ENCODE data around the gene MAN2C1. TPM values are rescaled to one million over a fixed set of nuclear protein-coding genes. Genes with fewer than 3 reads are reported as not detected.

Gene MAN2C1
- total and polyA plus RNA-seq, 11 donors, result 61.3 to 150 (median 111) TPM

GRCh38 chr15:75364881-75365280 is 3.5 kb downstream of the MAN2C1 start:
- H3K9me3 ChIP-seq, result no peaks in the 10 kb centered on the region
- no peak overlapping the region for H3K27ac ChIP-seq
- no peak overlapping the region for H3K4me3 ChIP-seq
- no peak for DNase-seq
- intact Hi-C loops (cut with DNase I), result loop anchor here in 8 of 10 donors (5.0 to 10.0 kb wide), 7 partner anchors 87 to 437 kb away; partner anchors contain the start of genes SIN3A (in 6 of the 8), IMP3 (in 1 of the 8) and SNX33 (in 1 of the 8)
- TF ChIP-seq CTCF (IDR thresholded peaks at IDR 0.05) (no peak), POLR2A (IDR thresholded peaks at IDR 0.05) (no peak)
- peaks cover 0 to 77% (median 70%) of the 10 kb centered on the region in 9 donors for H3K36me3 ChIP-seq
- no peak for ATAC-seq
- 92 to 94% (median 93%) methylated on average over 6 of the region's 6 CpGs for WGBS, 4 donors
- H3K4me1 ChIP-seq, result peaks cover 0 to 22% (median 16%) of the 10 kb centered on the region in 12 donors
- H3K27me3 ChIP-seq, result no peaks in the 10 kb centered on the region

- intact Hi-C loops (cut with DNase I), result loop anchor here in 6 of 10 donors (10.0 kb wide), 3 partner anchors 281 to 321 kb away; partner anchors contain the start of genes IMP3 (in 1 of the 6) and SNX33 (in 1 of the 6)
- no peak for ATAC-seq
These were observed 4.6 kb downstream of the MAN2C1 start for GRCh38 chr15:75363786-75364185.

GRCh38 chr15:75362642-75363249 is 5.7 kb downstream of the MAN2C1 start:
- intact Hi-C loops (cut with DNase I), result loop anchor here in 6 of 10 donors (10.0 kb wide), 3 partner anchors 282 to 322 kb away; partner anchors contain the start of genes IMP3 (in 1 of the 6) and SNX33 (in 1 of the 6)
- H3K27me3 ChIP-seq, result no peaks in the 10 kb centered on the region
- H3K36me3 ChIP-seq, result peaks cover 0 to 96% (median 91%) of the 10 kb centered on the region in 9 donors

More at GRCh38 chr15:75363786-75364185, 4.6 kb downstream of the MAN2C1 start:
- Histone ChIP-seq H3K27ac (no peak overlapping the region), H3K36me3 (peaks cover 0 to 85% (median 81%) of the 10 kb centered on the region in 9 donors), H3K9me3 (no peaks in the 10 kb centered on the region), H3K4me3 (no peak overlapping the region), H3K4me1 (peaks cover 0 to 11% (median 8%) of the 10 kb centered on the region in 12 donors), H3K27me3 (no peaks in the 10 kb centered on the region)
- no peak for DNase-seq
- no peak for TF ChIP-seq CTCF (IDR thresholded peaks at IDR 0.05)
- no peak for TF ChIP-seq POLR2A (IDR thresholded peaks at IDR 0.05)
- WGBS, 4 donors, result 90 to 94% (median 92%) methylated on average over 9 of the region's 9 CpGs

More at GRCh38 chr15:75362642-75363249, 5.7 kb downstream of the MAN2C1 start:
- TF ChIP-seq POLR2A (IDR thresholded peaks at IDR 0.05) (no peak), CTCF (IDR thresholded peaks at IDR 0.05) (no peak)
- Histone ChIP-seq H3K27ac (no peak overlapping the region), H3K9me3 (no peaks in the 10 kb centered on the region), H3K4me3 (no peak overlapping the region), H3K4me1 (peaks cover 0 to 8% (median 6%) of the 10 kb centered on the region in 12 donors)
- ATAC-seq (no peak), DNase-seq (no peak)
- 67 to 94% (median 83%) methylated on average over 3 to 7 of the region's 7 CpGs for WGBS, 4 donors

Measured in heart left ventricle (tissue), 16 donors.